OCI-LY3 (cell line): Measurements from ENCODE around the gene SNX30.

Source experiments
- H2AFZ ChIP-seq: fragments of 200-600, 300-600 bp; shearing (Covaris generic); 2 replicates; pipeline ENCODE4 v1.6.0; 2014; ENCODE audit warnings: antibody characterized with exemption, low read depth, low read length
- H3K27ac ChIP-seq: fragments of 200-600, 300-600 bp; sonication (generic); 2 replicates; pipeline ENCODE4 v1.5.1; 2014; ENCODE audit warnings: mild to moderate bottlenecking, low read length, moderate library complexity, mixed read lengths
- H3K27me3 ChIP-seq: fragments of 200-600, 300-600 bp; sonication (generic); 2 replicates; pipeline ENCODE4 v1.6.1; 2014; ENCODE audit warnings: low read depth, low read length, mixed read lengths
- H3K36me3 ChIP-seq: fragments of 200-600, 300-600 bp; sonication (generic); replicated peaks from 2 replicates; pipeline ENCODE3; 2014; ENCODE audit warnings: low read depth, low read length, mixed read lengths
- H3K4me1 ChIP-seq: fragments of 300-600, 200-600 bp; sonication (generic); 2 replicates; pipeline ENCODE4 v1.6.1; 2014; ENCODE audit warnings: low read length, mixed read lengths
- H3K4me2 ChIP-seq: fragments of 200-600, 300-600 bp; sonication (generic); 2 replicates; pipeline ENCODE4 v1.6.1; 2014; ENCODE audit warnings: low read length, mixed read lengths
- H3K4me3 ChIP-seq: fragments of 300-600, 200-600 bp; sonication (generic); 2 replicates; pipeline ENCODE4 v1.5.1; 2014; ENCODE audit warnings: antibody characterized with exemption, mild to moderate bottlenecking, low read length, moderate library complexity
- H3K79me2 ChIP-seq: fragments of 300-600, 200-600 bp; shearing (Covaris generic); 2 replicates; pipeline ENCODE4 v1.6.1; 2014; ENCODE audit warnings: mild to moderate bottlenecking, low read length, mixed read lengths
- H3K9ac ChIP-seq: fragments of 300-600, 200-600 bp; shearing (Covaris generic); 2 replicates; pipeline ENCODE4 v1.6.0; 2014; ENCODE audit warnings: mild to moderate bottlenecking, low read length, moderate library complexity
- H3K9me3 ChIP-seq: fragments of 200-600, 300-600 bp; shearing (Covaris generic); 2 replicates; pipeline ENCODE4 v1.6.1; 2014; ENCODE audit warnings: low read length, mixed read lengths; ENCODE audit not compliant: insufficient read depth
- H4K20me1 ChIP-seq: fragments of 200-600, 300-600 bp; sonication (generic); 2 replicates; pipeline ENCODE4 v1.6.1; 2016; ENCODE audit warnings: low read length, mixed read lengths; ENCODE audit not compliant: insufficient read depth
- EZH2phosphoT487 ChIP-seq: fragments of 200-600 bp; shearing (Covaris generic); IDR thresholded peaks from 2 replicates; pipeline ENCODE4 v1.6.1; 2018; ENCODE audit warnings: antibody characterized with exemption, mixed run types, low read depth
- TF ChIP-seq, protein P1 (sequence below): fragments of 200-600, 300-600 bp; sonication (generic); IDR thresholded peaks from 2 replicates; pipeline ENCODE4 v1.5.1; 2014; ENCODE audit warnings: antibody characterized with exemption, low read length, low read depth

SNX30 gene

DNA sequence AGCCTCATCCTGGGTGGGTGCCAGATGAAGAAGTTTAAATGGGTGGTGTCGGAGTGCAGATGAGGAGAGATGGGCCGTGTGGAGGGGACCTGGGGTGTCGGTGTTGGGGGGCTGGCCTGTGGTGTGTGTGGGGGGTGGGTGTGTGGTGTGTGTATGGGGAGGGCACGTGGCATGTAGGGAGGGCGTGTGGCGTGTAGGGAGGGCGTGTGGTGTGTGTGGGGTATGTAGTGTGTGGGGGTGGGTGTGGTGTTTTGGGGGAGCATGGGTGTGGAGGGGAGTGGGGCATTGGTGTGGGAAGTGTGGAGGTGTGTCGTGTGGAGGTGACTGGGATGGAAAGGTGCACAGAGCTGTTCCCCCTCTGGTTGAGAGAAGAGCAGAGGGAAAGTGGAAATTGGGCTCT is 105.6 kb downstream of the SNX30 start:
- H3K9ac ChIP-seq, result no peak overlapping the region
- H2AFZ ChIP-seq, result no peak overlapping the region
- no peak overlapping the region for H3K27ac ChIP-seq
- no peaks in the 10 kb centered on the region for H3K79me2 ChIP-seq
- 0 out of 2 replicates have a peak, but pooled peaks cover 7% of the 10 kb centered on the region for H3K27me3 ChIP-seq
- no peaks in the 10 kb centered on the region; the same call in 1 of the 2 replicates for H4K20me1 ChIP-seq
- H3K4me2 ChIP-seq, result no peak overlapping the region
- H3K4me3 ChIP-seq, result no peak overlapping the region
- TF ChIP-seq, protein P1, sequence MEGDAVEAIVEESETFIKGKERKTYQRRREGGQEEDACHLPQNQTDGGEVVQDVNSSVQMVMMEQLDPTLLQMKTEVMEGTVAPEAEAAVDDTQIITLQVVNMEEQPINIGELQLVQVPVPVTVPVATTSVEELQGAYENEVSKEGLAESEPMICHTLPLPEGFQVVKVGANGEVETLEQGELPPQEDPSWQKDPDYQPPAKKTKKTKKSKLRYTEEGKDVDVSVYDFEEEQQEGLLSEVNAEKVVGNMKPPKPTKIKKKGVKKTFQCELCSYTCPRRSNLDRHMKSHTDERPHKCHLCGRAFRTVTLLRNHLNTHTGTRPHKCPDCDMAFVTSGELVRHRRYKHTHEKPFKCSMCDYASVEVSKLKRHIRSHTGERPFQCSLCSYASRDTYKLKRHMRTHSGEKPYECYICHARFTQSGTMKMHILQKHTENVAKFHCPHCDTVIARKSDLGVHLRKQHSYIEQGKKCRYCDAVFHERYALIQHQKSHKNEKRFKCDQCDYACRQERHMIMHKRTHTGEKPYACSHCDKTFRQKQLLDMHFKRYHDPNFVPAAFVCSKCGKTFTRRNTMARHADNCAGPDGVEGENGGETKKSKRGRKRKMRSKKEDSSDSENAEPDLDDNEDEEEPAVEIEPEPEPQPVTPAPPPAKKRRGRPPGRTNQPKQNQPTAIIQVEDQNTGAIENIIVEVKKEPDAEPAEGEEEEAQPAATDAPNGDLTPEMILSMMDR, result no peak
- TF ChIP-seq EZH2phosphoT487, result no peak
- no peaks in the 10 kb centered on the region for H3K9me3 ChIP-seq
- H3K4me1 ChIP-seq, result peaks cover 34% of the 10 kb centered on the region
- H3K36me3 ChIP-seq, result no peaks in the 10 kb centered on the region

DNA sequence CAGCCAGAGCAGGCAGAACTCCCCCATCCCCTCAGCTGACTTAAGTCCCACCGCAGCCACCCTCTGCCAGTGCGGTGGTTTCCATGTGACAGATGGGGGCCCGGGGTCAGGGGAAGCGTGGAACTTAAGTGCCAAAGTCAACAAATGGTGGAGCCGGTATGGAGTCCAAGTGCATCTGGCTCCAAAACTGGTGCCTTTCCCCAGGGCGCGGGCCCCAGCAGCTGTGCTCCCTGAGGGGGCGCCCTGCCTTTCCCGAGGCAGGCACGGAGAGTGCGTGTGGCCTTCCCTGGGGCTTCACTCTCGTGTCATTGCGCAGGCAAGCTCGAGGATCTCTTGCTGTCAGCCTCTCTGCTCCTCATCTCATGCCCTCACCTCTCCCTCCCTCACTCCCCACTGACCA is 106.3 kb downstream of the SNX30 start:
- no peaks in the 10 kb centered on the region for H3K9me3 ChIP-seq
- TF ChIP-seq, protein P1, result no peak
- no peak for TF ChIP-seq EZH2phosphoT487
- no peaks in the 10 kb centered on the region for H3K79me2 ChIP-seq
- H4K20me1 ChIP-seq, result no peaks in the 10 kb centered on the region; the same call in 1 of the 2 replicates
- no peaks in the 10 kb centered on the region for H3K36me3 ChIP-seq
- H2AFZ ChIP-seq, result no peak overlapping the region
- no peak overlapping the region for H3K4me2 ChIP-seq
- H3K27me3 ChIP-seq, result 0 out of 2 replicates have a peak, but pooled peaks cover 7% of the 10 kb centered on the region
- peaks cover 41% of the 10 kb centered on the region for H3K4me1 ChIP-seq
- no peak overlapping the region for H3K4me3 ChIP-seq
- no peak overlapping the region for H3K27ac ChIP-seq
- no peak overlapping the region for H3K9ac ChIP-seq

DNA sequence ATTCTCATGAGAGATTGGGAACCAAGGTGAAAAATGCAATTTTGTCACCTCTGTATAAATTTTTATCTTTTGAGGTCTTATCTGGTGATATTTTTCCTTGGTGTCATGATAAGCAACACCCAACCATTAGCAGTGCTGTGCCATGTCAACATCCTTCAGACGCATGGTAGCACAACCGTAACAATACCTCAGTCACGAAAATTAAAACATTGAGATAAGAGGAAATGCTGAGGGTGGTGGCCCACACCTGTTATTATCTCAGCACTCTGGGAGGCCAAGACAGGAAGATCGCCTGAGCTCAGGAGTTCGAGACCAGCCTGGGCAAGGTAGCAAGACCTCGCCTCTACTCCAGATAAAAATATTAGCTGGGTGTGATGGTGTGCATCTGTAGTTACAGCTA is 107.4 kb downstream of the SNX30 start:
- Histone ChIP-seq H3K79me2 (no peaks in the 10 kb centered on the region), H4K20me1 (no peaks in the 10 kb centered on the region; the same call in 1 of the 2 replicates), H3K4me3 (no peak overlapping the region), H3K9me3 (no peaks in the 10 kb centered on the region), H3K9ac (peak overlapping the region; percentile 8; the same call in 1 of the 2 replicates), H3K4me2 (peak overlapping the region; percentile 74), H3K36me3 (no peaks in the 10 kb centered on the region), H3K27me3 (0 out of 2 replicates have a peak, but pooled peaks cover 7% of the 10 kb centered on the region), H3K27ac (peak overlapping the region; percentile 82), H3K4me1 (peaks cover 52% of the 10 kb centered on the region), H2AFZ (no peak overlapping the region)
- TF ChIP-seq, protein P1, result no peak
- no peak for TF ChIP-seq EZH2phosphoT487

DNA sequence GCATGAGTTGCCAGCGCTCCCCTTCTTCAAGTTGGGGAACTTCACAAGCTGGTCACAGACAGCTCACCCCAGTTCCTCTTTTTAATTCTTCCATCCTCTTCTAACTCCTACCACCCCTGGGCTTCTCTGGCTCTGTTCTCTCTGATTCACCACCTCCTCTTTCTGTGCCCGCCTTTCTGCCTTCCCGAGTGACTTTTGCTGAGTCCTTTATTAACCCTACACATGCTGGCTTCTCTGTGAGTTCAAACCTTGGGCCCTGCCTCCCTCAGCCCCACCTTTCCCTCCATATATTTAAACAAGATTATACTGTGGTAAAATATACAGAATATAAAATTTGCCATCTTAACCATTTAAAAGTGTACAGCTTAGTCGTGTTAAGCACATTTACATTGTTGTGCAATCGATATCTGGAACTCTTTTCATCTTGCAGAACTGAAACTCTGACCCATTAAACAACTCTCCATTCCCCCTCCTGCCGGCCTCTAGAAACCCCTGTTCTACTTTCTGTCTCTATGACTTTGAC is 108.1 kb downstream of the SNX30 start:
- Histone ChIP-seq H3K9ac (peak overlapping the region; percentile 48; the same call in 1 of the 2 replicates), H3K27ac (peak overlapping the region; percentile 82), H3K4me2 (peak overlapping the region; percentile 74), H3K79me2 (no peaks in the 10 kb centered on the region), H2AFZ (no peak overlapping the region), H3K27me3 (0 out of 2 replicates have a peak, but pooled peaks cover 7% of the 10 kb centered on the region), H3K36me3 (no peaks in the 10 kb centered on the region), H4K20me1 (peaks cover 2% of the 10 kb centered on the region; the same call in 1 of the 2 replicates), H3K4me1 (peaks cover 58% of the 10 kb centered on the region), H3K9me3 (no peaks in the 10 kb centered on the region), H3K4me3 (peak overlapping the region; percentile 40)
- TF ChIP-seq EZH2phosphoT487, result no peak
- TF ChIP-seq, protein P1, result peak; percentile 25; the same call in 1 of the 2 replicates
